GM18951 (cell line): ENCODE results near the gene CHPF2.

Experiments used
- POLR2A ChIP-seq: IDR thresholded peaks from 4 replicates; pipeline ENCODE4 v1.6.1; 2011; ENCODE audit warnings: mild to moderate bottlenecking; ENCODE audit not compliant: insufficient read length, insufficient read depth; ENCODE audit errors: extremely low read depth
- in situ Hi-C: fragments of 300-500 bp; cut with MboI; formaldehyde crosslinking; loops from one replicate; pipeline ENCODE4 v1.12.0; 2022; ENCODE audit warnings: low sequenced_read_pairs, mixed read lengths, inconsistent platforms; ENCODE audit not compliant: unreplicated experiment

The CHPF2 gene

DNA sequence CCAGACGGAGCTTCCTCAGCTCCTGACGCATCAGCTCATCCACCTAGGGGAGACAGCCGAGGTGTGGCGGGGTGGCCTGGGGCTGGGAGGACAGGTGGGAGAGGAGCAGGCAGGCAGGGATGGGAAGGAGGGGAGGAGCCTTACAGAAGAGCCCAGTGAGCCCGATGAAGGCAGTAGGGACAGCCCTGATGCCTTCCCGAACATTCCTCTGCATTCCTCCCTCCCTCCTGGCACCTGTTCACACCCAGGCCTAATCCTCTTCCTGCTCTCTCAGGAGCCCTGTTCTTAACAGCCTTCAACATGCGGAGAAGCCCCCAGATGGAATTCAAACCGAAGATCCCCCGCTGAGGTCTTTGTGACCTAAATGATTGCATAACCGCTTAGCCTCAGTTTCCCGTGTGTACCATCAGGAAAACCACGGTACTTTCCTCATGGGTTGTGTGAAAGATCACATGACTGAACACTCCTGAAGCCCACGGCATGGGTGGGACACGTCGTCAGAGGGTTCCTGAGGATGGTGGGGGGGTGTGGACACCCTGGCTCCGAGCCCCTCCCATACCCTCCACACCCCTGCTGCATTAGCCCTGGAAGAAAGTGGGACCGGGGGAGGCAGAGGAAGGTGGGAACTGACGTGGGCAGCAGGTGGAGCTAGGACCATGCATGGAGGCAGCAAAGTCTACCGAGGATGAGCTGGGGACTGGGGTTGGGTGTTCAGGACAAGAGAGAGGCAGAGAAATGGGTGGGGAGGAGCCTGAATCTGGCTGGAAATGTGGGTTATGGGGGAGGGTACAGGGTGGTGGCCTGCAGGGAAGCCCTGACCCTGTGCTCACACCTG lies 36.5 kb upstream of the CHPF2 start:
- in situ Hi-C loops, result no loop called here
- TF ChIP-seq POLR2A, result no peak

DNA sequence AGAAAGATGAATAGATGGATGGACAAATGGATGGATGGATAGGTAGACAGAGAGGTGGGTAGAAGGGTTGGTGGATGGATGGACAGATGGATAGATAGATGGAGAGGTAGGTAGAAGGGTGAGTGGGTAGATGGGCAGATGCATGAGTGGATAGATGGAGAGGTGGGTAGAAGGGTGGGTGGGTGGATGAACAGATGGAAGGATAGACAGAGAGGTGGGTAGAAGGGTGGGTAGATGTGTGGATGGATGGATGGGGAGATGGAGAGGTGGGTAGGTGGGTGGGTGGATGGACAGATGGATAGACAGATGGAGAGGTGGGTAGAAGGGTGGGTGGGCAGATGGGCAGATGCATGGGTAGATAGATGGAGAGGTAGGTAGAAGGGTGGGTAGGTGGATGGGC lies 34.4 kb upstream of the CHPF2 start:
- in situ Hi-C loops, result no loop called here
- TF ChIP-seq POLR2A, result no peak

DNA sequence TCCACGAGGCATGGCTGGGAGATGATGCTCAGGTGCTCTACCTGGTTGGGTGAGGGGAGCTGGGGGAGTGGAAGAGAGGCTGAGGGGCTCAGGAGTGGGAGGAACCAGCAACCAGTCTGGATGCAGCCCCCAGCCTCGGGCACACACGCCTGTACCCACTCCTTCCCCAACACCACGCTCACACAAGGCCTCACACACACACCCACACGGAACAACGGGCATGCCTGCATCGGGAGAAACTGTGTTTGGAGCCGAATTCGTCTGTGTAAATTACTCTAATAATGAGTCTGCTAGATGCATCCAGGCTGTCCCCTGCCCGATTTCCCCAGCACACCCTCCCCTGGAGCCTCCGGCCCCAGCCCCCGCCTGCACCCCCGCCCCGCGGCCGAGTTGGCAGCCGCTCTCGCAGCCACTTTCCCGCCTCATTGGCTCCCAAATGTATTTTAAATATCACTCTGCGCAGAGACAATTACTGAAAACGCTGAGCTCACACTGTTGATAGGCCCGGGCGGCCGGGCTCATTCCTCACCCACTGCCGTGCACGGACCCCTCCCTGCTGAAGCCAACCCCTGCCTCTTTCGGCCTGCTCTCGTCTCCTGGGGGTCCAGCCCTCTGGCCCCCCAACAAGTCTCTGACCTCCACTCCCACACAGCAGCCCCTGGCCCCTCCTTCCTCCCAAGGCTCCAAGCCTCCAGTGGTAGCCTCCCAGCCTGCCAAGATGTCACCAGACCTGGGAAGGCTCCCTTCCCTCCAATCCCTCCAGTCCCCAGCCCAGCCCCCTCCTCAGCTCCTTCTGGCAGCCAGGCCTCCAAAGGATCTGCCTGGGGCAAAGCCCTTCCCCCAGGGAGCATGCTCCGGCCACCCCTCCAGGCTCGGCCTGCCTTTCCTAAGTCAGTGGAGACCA lies 33.1 kb upstream of the CHPF2 start:
- TF ChIP-seq POLR2A, result no peak
- in situ Hi-C loops, result no loop called here

DNA sequence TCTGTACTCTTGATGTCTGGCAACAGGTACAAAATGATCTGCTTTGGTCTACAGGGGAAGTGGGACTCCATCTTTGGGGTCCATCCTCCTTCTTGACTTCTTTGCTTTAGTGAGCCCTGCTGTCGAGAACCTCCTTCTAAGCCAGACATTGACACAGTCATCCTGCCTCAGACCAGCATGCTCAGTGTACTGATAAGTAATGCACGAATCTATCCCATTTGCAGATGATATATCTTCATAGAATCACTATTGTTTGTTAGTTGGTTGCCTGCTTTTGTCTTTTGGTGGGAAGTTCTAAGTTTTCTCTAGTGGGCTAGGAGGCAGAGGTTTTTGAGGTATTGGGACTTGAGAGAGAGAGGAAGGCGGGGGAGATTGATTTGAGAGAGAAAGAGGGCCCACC lies 30.9 kb upstream of the CHPF2 start:
- no peak for TF ChIP-seq POLR2A
- in situ Hi-C loops, result no loop called here

DNA sequence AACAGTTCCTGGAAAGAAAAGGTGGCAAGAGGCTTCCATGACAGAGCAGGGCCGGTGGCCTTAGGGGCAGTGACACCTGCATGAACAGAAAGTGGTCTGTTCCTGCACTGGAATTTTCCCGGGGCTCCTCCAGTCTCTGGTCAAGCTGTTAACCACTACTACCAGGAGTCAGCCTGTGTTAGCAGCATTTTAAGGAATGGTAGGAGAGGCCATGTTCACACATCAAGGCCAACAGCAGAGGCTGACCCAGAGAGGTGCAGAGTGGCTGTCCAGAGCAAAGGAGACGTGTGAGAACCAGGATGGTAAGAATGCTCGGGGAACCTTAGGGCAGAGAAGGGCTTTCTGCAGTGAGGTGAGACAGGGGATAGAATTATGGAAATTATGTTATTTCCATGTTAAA lies 30.5 kb upstream of the CHPF2 start:
- in situ Hi-C loops, result no loop called here

DNA sequence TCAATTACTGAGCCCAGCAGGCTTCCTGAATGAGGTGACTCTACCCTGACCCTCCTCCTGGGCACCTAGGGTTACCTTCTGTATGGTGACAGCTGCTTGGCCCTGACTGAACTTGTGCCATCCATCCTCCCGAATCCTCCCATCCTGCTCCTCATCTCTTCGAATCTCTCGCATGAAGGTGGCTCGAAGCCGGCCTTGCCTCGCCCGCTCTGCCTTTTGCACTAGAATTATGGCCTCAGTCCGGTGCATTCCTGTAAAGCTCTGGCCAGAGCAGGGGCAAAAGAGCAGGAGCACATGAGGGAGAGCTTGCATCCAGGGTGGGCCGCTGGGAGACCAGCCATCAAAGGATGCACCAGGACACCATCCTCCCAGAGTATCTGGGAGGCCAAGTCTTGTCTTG lies 29.4 kb upstream of the CHPF2 start:
- no peak for TF ChIP-seq POLR2A
- in situ Hi-C loops, result no loop called here

More for the DNA sequence above, 30.5 kb upstream of the CHPF2 start:
- TF ChIP-seq POLR2A, result no peak

DNA sequence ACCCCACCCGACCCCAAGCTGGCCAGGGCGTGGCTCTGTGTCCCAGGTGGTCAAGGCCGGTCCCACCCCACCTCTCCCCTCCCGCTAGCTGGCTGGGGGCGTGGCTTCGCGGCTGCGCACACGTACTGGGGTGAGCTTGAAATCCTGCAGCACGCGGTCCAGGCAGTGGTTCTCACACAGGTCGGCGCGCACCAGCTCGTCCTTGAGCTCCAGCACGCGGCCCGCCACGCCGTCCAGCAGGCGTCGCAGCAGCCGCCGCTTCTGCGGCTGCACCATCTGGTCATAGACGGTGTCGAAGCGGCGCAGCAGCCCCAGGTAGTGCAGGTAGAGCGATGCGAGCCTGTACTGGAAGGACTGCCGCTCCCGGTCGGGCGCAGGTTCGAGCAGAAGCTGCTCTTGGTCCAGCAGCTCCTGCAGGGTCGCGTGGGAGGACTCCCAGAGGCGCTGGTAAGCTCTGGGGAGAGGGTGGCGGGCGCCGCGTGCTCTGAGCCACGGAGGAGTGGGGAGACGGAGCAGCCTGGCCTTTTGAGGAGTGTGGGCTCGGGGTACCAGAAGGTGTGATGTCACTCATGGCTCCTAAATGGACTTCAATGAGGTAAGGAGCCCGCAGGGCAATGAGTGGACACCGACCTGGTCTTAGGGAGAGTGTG lies 27.8 kb upstream of the CHPF2 start:
- in situ Hi-C loops, result no loop called here
- no peak for TF ChIP-seq POLR2A

DNA sequence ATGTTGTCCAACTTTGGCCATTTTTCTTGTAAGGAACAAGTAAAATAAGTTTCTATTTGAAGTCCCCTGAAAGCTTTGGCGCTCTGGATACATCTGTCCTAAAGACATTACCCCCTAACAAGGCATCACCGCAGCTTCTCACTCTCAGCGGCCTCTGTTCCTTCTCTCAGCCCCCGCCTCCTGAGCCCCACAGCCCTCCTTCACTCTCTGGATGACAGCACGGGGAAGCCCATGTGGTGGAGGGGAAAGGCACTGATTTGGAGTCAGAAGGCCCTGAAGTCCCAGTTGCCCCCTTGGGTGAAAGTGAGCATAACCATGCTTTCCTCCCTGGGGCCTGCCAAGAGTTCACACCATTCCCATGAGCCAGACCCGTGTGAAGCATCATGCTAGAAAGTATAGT lies 26.6 kb upstream of the CHPF2 start:
- no peak for TF ChIP-seq POLR2A
- in situ Hi-C loops, result no loop called here

DNA sequence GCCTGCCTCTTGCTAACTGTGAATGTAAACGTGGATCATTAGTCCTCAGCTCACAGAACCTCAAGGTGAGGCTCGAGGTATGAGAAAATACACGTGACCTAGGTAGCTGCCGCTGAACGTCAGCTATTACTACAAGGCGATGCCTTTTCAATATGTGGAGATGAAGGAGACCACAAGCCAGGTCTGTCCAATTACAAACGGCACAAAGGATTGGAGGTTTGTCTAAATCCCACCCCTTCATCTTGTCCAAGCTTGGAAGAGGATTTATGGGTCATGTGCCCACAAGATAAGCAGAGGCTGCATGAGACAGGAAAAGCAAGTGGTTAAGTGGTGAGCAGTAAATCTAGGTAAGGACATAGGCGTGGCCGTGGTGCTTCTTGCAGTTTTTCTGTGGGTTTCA lies 25.4 kb upstream of the CHPF2 start:
- no peak for TF ChIP-seq POLR2A
- in situ Hi-C loops, result no loop called here

DNA sequence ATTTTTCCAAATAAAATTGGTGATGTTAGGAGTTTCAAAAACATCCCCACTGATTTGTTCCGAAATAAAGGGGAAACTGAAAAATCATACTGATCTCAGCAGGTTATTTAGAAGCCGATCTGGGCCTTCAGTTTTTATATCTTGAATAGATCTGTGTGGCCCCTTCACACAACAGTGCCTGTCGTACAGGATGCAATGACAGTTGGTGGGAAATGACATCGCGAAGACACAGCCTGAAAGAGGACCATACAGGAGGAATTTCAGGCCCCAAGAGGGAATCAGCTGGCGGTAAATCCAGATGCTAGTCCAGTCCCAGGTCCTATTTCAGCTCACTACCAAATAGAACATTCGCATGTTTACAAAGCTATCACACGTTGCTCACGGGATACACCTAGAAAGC lies 25.0 kb upstream of the CHPF2 start:
- in situ Hi-C loops, result no loop called here

DNA sequence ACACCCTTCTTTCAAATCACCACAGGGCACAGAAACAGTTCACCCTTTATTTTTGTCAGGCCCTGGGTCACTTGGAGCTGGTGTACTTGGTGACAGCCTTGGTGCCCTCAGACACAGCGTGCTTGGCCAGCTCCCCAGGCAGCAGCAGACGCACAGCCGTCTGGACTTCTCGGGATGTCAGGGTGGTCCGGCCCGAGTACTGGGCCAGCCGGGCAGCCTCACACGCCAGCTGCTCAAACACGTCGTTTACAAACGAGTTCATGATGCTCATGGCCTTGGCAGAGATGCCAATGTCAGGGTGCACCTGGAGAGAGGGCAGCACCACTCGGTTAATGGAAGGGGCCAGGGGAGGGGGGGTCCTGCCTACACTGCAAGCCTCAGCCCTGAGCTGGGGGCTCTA lies 24.5 kb upstream of the CHPF2 start:
- in situ Hi-C loops, result no loop called here
- no peak for TF ChIP-seq POLR2A

More for the DNA sequence above, 25.0 kb upstream of the CHPF2 start:
- TF ChIP-seq POLR2A, result no peak

DNA sequence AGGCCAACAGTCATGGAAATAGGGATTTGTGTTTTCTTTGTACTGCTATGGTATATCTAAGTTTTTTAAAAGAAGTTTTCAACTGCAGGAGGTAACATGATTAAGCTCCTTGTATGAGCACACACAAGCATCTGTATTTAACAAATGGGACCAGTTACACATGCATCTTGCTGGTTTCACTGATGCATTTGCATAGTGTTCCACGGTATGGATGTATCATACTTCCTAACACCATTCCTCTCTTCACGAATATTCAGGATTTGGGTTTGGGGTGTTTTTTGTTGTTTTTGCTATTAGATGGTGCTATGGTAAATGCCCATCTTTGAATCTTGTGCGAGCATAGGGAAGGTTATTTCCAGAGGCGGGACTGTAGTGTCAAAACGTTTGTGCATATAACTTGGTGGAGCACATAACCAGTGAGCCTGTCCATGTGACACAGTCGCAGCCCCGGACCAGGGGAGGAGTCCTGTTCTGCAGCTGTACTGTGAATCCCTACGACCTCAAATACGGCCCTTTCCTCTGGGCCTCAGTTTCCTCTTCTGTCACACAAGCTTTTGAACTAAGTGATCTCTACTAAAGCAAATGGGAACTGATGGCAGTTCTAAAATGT lies 23.9 kb upstream of the CHPF2 start:
- in situ Hi-C loops, result no loop called here
- TF ChIP-seq POLR2A, result no peak

DNA sequence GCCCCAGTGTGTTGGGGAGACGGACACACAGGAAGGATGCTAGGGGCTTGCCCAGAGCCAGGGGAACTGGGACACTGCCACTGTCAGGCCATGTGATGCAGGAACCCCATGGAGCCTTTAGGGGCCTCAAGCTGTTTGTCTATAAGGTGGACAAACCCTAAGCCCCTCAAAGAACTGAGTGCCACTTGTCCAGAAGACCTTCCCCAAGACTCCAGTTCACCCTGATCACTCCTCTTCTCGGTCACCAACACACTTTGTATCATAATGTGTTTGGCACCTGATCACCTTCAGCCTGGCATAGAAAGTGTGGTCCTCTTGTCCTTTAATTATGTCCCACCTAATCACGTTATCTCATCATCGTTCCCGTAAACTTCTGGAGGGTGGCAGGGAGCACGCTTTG lies 22.7 kb upstream of the CHPF2 start:
- in situ Hi-C loops, result no loop called here
- TF ChIP-seq POLR2A, result no peak
